Effector memory CD4-positive, alpha-beta T cell (primary cell): Measurements from ENCODE around the gene SLC25A5.
"Not testable (repeated sequence)": the region's sequence is repeated elsewhere in the genome, so short reads cannot be mapped to it uniquely, and the experiment has no call there.

Experiments used
- DNase-seq, 3 donors: peaks; one replicate each; pipeline ENCODE4 v3.0.0-alpha.2; 2020
- H3K27ac ChIP-seq: 2 replicates; pipeline ENCODE4 v1.7.0; 2013; ENCODE audit warnings: mild to moderate bottlenecking, low read length, moderate library complexity; ENCODE audit not compliant: insufficient read depth, poor library complexity, severe bottlenecking
- H3K27me3 ChIP-seq: replicated peaks from 2 replicates; pipeline ENCODE4 v1.7.0; 2013; ENCODE audit warnings: mild to moderate bottlenecking, low read length; ENCODE audit not compliant: insufficient read depth, control insufficient read depth, poor library complexity, severe bottlenecking
- H3K36me3 ChIP-seq: 2 replicates; pipeline ENCODE4 v1.7.0; 2013; ENCODE audit warnings: mild to moderate bottlenecking, low read length, moderate library complexity; ENCODE audit not compliant: control insufficient read depth, insufficient read depth
- H3K4me1 ChIP-seq: 2 replicates; pipeline ENCODE4 v1.7.0; 2013; ENCODE audit warnings: low read length, mild to moderate bottlenecking; ENCODE audit not compliant: control insufficient read depth, insufficient read depth, poor library complexity, severe bottlenecking
- H3K4me3 ChIP-seq: 2 replicates; pipeline ENCODE4 v1.7.0; 2013; ENCODE audit warnings: low read length, low read depth, mild to moderate bottlenecking; ENCODE audit not compliant: insufficient read depth, poor library complexity, severe bottlenecking
- H3K9me3 ChIP-seq: 2 replicates; pipeline ENCODE4 v1.7.0; 2013; ENCODE audit warnings: mild to moderate bottlenecking, low read length, moderate library complexity; ENCODE audit not compliant: control insufficient read depth

The SLC25A5 gene

GRCh38 chrX:119489212-119490074, 21.2 kb downstream of the SLC25A5 start:
- Histone ChIP-seq H3K9me3 (no peaks in the 10 kb centered on the region), H3K27ac (no peak overlapping the region), H3K27me3 (no peaks in the 10 kb centered on the region), H3K4me3 (no peak overlapping the region), H3K36me3 (no peaks in the 10 kb centered on the region), H3K4me1 (no peaks in the 10 kb centered on the region)
- no peak for DNase-seq

- no peaks in the 10 kb centered on the region for H3K36me3 ChIP-seq
- H3K27ac ChIP-seq = no peak overlapping the region
Measured at GRCh38 chrX:119492463-119492862, 24.2 kb downstream of the SLC25A5 start.

GRCh38 chrX:119493851-119494495, 25.7 kb downstream of the SLC25A5 start:
- H3K36me3 ChIP-seq, H3K9me3 ChIP-seq, H3K27me3 ChIP-seq, H3K4me1 ChIP-seq, H3K4me3 ChIP-seq, DNase-seq, H3K27ac ChIP-seq: not testable (repeated sequence)

More at GRCh38 chrX:119492463-119492862, 24.2 kb downstream of the SLC25A5 start:
- no peaks in the 10 kb centered on the region for H3K27me3 ChIP-seq
- no peaks in the 10 kb centered on the region for H3K9me3 ChIP-seq
- H3K4me1 ChIP-seq = no peaks in the 10 kb centered on the region
- DNase-seq = no peak
- H3K4me3 ChIP-seq = no peak overlapping the region

GRCh38 chrX:119495734-119496726, 27.8 kb downstream of the SLC25A5 start:
- no peak overlapping the region for H3K4me3 ChIP-seq
- no peak overlapping the region for H3K27ac ChIP-seq
- H3K36me3 ChIP-seq = no peaks in the 10 kb centered on the region
- no peak for DNase-seq
- H3K27me3 ChIP-seq = no peaks in the 10 kb centered on the region
- H3K9me3 ChIP-seq = no peaks in the 10 kb centered on the region
- H3K4me1 ChIP-seq = no peaks in the 10 kb centered on the region

GRCh38 chrX:119497185-119497584, 28.9 kb downstream of the SLC25A5 start:
- H3K27ac ChIP-seq = no peak overlapping the region
- no peak for DNase-seq
- H3K36me3 ChIP-seq = no peaks in the 10 kb centered on the region
- H3K9me3 ChIP-seq = no peaks in the 10 kb centered on the region
- peaks cover 3% of the 10 kb centered on the region for H3K4me1 ChIP-seq
- no peak overlapping the region for H3K4me3 ChIP-seq
- H3K27me3 ChIP-seq = no peaks in the 10 kb centered on the region

GRCh38 chrX:119500061-119500800, 32.0 kb downstream of the SLC25A5 start:
- no peak overlapping the region for H3K4me3 ChIP-seq
- H3K9me3 ChIP-seq = no peaks in the 10 kb centered on the region
- no peaks in the 10 kb centered on the region for H3K27me3 ChIP-seq
- H3K4me1 ChIP-seq = peaks cover 8% of the 10 kb centered on the region
- H3K36me3 ChIP-seq = no peaks in the 10 kb centered on the region
- DNase-seq = no peak
- no peak overlapping the region for H3K27ac ChIP-seq

- H3K36me3 ChIP-seq = no peaks in the 10 kb centered on the region
- H3K27ac ChIP-seq = no peak overlapping the region
- no peak for DNase-seq
- no peaks in the 10 kb centered on the region for H3K27me3 ChIP-seq
- no peak overlapping the region for H3K4me3 ChIP-seq
- no peaks in the 10 kb centered on the region for H3K9me3 ChIP-seq
- peaks cover 8% of the 10 kb centered on the region for H3K4me1 ChIP-seq
Measured at GRCh38 chrX:119501511-119502148, 33.4 kb downstream of the SLC25A5 start.

- no peaks in the 10 kb centered on the region for H3K27me3 ChIP-seq
- H3K4me3 ChIP-seq = no peak overlapping the region
- H3K36me3 ChIP-seq = no peaks in the 10 kb centered on the region
- peaks cover 8% of the 10 kb centered on the region for H3K4me1 ChIP-seq
- no peak overlapping the region for H3K27ac ChIP-seq
- peak in 1 of 3 donors; percentile 7 for DNase-seq
- H3K9me3 ChIP-seq = no peaks in the 10 kb centered on the region
Measured at GRCh38 chrX:119502727-119503483, 34.7 kb downstream of the SLC25A5 start.
